GM10266 (cell line): ENCODE data around the gene FAM161A.
"Not testable (repeated sequence)": the region's sequence is repeated elsewhere in the genome, so short reads cannot be mapped to it uniquely, and the experiment has no call there.

ENCODE experiments used
- DNase-seq: peaks from one replicate; pipeline ENCODE4 v3.0.0; 2012; ENCODE audit errors: extremely low spot score
- CTCF ChIP-seq: IDR thresholded peaks from 2 replicates; pipeline ENCODE4 v1.5.1; 2012; ENCODE audit warnings: mild to moderate bottlenecking, low read depth; ENCODE audit not compliant: control insufficient read depth, insufficient read depth; ENCODE audit errors: missing control alignments

The FAM161A gene

DNA sequence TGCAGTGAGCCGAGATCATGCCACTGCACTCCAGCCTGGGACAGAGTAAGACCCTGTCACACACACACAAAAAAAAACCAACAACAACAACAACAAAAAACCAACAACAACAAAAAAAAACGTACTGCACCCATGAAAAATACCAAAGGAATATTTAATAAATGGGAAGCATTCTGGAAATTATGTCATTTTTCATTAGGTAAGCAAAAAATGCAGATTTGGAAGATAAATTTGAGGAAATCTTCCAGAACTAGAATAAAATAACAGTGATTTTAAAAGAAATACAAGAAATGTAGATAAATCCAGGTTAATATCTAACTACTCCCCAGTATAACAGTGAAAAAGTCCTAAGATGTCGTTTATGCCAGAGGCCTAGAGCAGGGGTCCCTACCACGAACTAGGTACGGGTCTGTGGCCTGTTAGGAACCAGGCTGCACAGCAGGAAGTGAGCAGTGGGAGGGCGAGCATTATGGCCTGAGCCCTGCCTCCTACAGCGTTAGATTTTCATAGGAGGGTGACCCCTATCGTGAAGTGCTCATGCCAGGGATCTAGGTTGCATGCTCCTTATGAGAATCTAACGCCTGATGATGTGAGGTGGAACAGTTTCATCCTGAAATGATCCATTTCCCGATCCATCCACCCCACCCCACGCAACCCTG lies 21.5 kb downstream of the FAM161A start:
- TF ChIP-seq CTCF = no peak
- DNase-seq = no peak

DNA sequence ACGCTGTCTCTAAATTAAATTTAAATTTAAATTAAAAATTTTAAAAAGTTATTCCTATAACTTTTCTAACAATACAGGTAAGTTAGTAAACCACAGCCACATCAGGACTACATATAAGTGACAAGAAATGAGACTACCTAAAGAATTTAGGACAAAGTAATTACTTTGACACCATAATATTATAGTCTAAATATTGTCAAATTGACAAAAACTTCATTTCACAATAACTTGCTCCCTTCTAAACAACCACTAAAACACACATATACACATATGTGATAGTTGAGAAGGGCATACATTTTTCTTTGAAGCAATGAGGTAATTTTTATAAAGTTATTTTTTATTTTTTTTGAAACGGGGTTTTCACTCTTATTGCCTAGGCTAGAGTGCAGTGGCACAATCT lies 31.6 kb downstream of the FAM161A start:
- no peak for DNase-seq
- TF ChIP-seq CTCF = no peak

GRCh38 chr2:61816480-61817355 lies 37.1 kb downstream of the FAM161A start:
- TF ChIP-seq CTCF = no peak
- DNase-seq = no peak

- DNase-seq = no peak
- no peak for TF ChIP-seq CTCF
Measured at GRCh38 chr2:61814539-61815160, 39.2 kb downstream of the FAM161A start.

GRCh38 chr2:61813314-61813713 lies 40.5 kb downstream of the FAM161A start:
- not testable (repeated sequence) for DNase-seq

- DNase-seq = no peak
- no peak for TF ChIP-seq CTCF
Measured at GRCh38 chr2:61811821-61812220, 42.0 kb downstream of the FAM161A start.

DNA sequence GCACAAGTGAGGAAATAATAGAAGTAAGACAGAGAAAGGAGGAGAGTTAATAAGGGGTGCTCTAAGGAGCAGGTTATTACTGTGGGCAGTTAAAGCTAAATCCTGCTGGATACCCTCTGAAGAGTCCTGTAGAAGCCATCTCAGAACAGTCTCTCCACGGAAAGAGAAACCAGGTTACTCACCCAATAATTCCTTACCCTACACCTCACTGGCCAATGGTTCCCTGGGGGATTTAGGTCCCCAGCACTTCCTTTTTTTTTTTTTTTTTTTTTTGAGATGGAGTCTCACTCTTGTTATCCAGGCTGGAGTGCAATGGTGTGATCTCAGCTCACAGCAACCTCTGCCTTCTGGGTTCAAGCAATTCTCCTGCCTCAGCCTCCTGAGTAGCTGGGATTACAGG lies 43.7 kb downstream of the FAM161A start:
- not testable (repeated sequence) for DNase-seq

- not testable (repeated sequence) for DNase-seq
Measured at GRCh38 chr2:61808693-61809092, 45.2 kb downstream of the FAM161A start.
